22Rv1 (cell line): Measurements from ENCODE around the gene ROBO4.

Source experiments
- ZFX ChIP-seq: fragments of 450-650 bp; IDR thresholded peaks from 2 replicates; pipeline ENCODE4 v1.6.1; 2017; ENCODE audit warnings: antibody characterized with exemption, borderline replicate concordance
- TF ChIP-seq, protein P1 (sequence below): fragments of 450-650 bp; IDR thresholded peaks from 2 replicates; pipeline ENCODE4 v1.5.1; 2017; ENCODE audit warnings: mild to moderate bottlenecking

DNA sequence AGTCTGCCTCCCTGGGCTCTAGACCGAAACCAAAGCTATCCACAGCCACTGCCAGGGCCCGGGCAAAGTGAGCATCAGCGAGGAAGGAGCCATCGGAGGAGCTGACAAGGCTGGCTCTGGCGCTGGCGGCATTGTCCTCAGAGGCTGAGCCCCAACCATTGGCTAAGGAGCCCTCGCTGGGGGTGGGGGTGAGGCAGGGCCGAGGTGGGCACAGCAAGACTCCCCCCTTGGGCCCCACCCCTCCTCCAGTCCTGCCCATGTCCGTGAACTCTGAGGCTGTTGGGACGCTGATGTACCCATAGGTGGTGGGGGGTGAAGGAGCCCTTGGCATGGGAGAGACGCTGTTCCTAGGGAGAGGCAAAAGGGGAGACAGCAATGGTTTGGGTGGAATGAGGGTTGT, 11.2 kb downstream of the ROBO4 start:
- TF ChIP-seq, protein P1, sequence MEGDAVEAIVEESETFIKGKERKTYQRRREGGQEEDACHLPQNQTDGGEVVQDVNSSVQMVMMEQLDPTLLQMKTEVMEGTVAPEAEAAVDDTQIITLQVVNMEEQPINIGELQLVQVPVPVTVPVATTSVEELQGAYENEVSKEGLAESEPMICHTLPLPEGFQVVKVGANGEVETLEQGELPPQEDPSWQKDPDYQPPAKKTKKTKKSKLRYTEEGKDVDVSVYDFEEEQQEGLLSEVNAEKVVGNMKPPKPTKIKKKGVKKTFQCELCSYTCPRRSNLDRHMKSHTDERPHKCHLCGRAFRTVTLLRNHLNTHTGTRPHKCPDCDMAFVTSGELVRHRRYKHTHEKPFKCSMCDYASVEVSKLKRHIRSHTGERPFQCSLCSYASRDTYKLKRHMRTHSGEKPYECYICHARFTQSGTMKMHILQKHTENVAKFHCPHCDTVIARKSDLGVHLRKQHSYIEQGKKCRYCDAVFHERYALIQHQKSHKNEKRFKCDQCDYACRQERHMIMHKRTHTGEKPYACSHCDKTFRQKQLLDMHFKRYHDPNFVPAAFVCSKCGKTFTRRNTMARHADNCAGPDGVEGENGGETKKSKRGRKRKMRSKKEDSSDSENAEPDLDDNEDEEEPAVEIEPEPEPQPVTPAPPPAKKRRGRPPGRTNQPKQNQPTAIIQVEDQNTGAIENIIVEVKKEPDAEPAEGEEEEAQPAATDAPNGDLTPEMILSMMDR: no peak
- TF ChIP-seq ZFX: no peak
